IMR-90 (cell line): ENCODE data around the gene ACVRL1. TPM values are rescaled to one million over a fixed set of nuclear protein-coding genes. Genes with fewer than 3 reads are reported as not detected.

ENCODE experiments used
- ATAC-seq: fragments of 200-7000 bp; cut with Tn5 transposase; 2 replicates; pipeline ENCODE4 v1.9.1; 2020; ENCODE audit warnings: low read depth, mild to moderate bottlenecking, moderate library complexity
- BruUV-seq: library from RNA; stranded (reverse); fragments of 400-500 nt; replicated peaks from 2 replicates; lab custom pipeline; 2021; lab: Mats Ljungman, UMichigan
- CTCF ChIA-PET: fragments of 300-600 bp; formaldehyde crosslinking; extraction: SDS; loops from one replicate; lab custom pipeline; 2021; ENCODE audit warnings: antibody characterized with exemption; lab: Yijun Ruan, JAX
- POLR2A ChIA-PET: fragments of 300-600 bp; sonication (Branson Sonifier 250); formaldehyde crosslinking; loops from one replicate; lab custom pipeline; 2022; ENCODE audit warnings: antibody characterized with exemption; ENCODE audit not compliant: unreplicated experiment; lab: Charles Lee
- DNase-seq: peaks from one replicate; pipeline ENCODE4 v3.0.0; 2013
- H2AFZ ChIP-seq: replicated peaks from 2 replicates; pipeline ENCODE3; 2013; ENCODE audit warnings: low read length, mild to moderate bottlenecking; ENCODE audit not compliant: poor library complexity
- H2AK5ac ChIP-seq: 2 replicates; pipeline ENCODE4 v1.6.1; 2013; ENCODE audit warnings: low read depth, low read length, inconsistent platforms
- H2AK9ac ChIP-seq: replicated peaks from 2 replicates; pipeline ENCODE3; 2013; ENCODE audit warnings: mild to moderate bottlenecking, low read depth, low read length, moderate library complexity; ENCODE audit not compliant: poor library complexity
- H2BK120ac ChIP-seq: 2 replicates; pipeline ENCODE4 v1.6.1; 2013; ENCODE audit warnings: low read depth, low read length, inconsistent platforms
- H2BK15ac ChIP-seq: 3 replicates; pipeline ENCODE4 v1.6.1; 2013; ENCODE audit warnings: low read depth, low read length, inconsistent platforms
- H2BK20ac ChIP-seq: 2 replicates; pipeline ENCODE4 v1.6.1; 2013; ENCODE audit warnings: low read depth, mild to moderate bottlenecking, inconsistent platforms, low read length, moderate library complexity
- H2BK5ac ChIP-seq: 2 replicates; pipeline ENCODE4 v1.6.1; 2013; ENCODE audit warnings: mild to moderate bottlenecking, low read depth, low read length, inconsistent platforms; ENCODE audit not compliant: poor library complexity, severe bottlenecking
- H3K14ac ChIP-seq: replicated peaks from 2 replicates; pipeline ENCODE4 v1.6.1; 2013; ENCODE audit warnings: low read depth, low read length, inconsistent platforms
- H3K18ac ChIP-seq: 2 replicates; pipeline ENCODE4 v1.6.1; 2013; ENCODE audit warnings: low read depth, low read length, control low read depth
- H3K23ac ChIP-seq: 2 replicates; pipeline ENCODE4 v1.6.1; 2013; ENCODE audit warnings: low read depth, low read length, inconsistent platforms
- H3K27ac ChIP-seq: 2 replicates; pipeline ENCODE4 v1.5.1; 2013; ENCODE audit warnings: mild to moderate bottlenecking, control low read depth, low read length; ENCODE audit not compliant: insufficient read depth
- H3K27me3 ChIP-seq: 2 replicates; pipeline ENCODE4 v1.6.1; 2013; ENCODE audit warnings: low read length; ENCODE audit not compliant: control insufficient read depth, insufficient read depth
- H3K36me3 ChIP-seq: 2 replicates; pipeline ENCODE4 v1.6.1; 2013; ENCODE audit warnings: low read length, mixed read lengths; ENCODE audit not compliant: control insufficient read depth, insufficient read depth
- H3K4ac ChIP-seq: 2 replicates; pipeline ENCODE4 v1.6.1; 2013; ENCODE audit warnings: low read depth, low read length, inconsistent platforms
- H3K4me1 ChIP-seq: 2 replicates; pipeline ENCODE4 v1.6.1; 2013; ENCODE audit warnings: low read length, mixed read lengths; ENCODE audit not compliant: control insufficient read depth, insufficient read depth
- H3K4me2 ChIP-seq: 2 replicates; pipeline ENCODE4 v1.6.1; 2013; ENCODE audit warnings: low read depth, mild to moderate bottlenecking, control low read depth, low read length, moderate library complexity
- H3K4me3 ChIP-seq: 2 replicates; pipeline ENCODE4 v1.5.1; 2013; ENCODE audit warnings: low read depth, mild to moderate bottlenecking, control low read depth, low read length, moderate library complexity; ENCODE audit not compliant: insufficient read depth
- H3K56ac ChIP-seq: 2 replicates; pipeline ENCODE4 v1.6.1; 2013; ENCODE audit warnings: low read length, inconsistent platforms; ENCODE audit not compliant: insufficient read depth; ENCODE audit errors: extremely low read depth
- H3K79me1 ChIP-seq, 2 experiments: 2 replicates each; pipeline ENCODE4 v1.6.1; 2013; ENCODE audit warnings: low read length in 2 of 2, inconsistent platforms in 1 of 2, low read depth in 1 of 2
- H3K9ac ChIP-seq: 2 replicates; pipeline ENCODE4 v1.6.1; 2013; ENCODE audit warnings: low read depth, low read length, control low read depth
- H3K9me1 ChIP-seq: 2 replicates; pipeline ENCODE4 v1.6.1; 2013; ENCODE audit warnings: low read length, inconsistent platforms; ENCODE audit not compliant: insufficient read depth
- H3K9me3 ChIP-seq: 2 replicates; pipeline ENCODE4 v1.6.1; 2013; ENCODE audit warnings: low read length; ENCODE audit not compliant: control insufficient read depth, insufficient read depth
- H4K20me1 ChIP-seq: 2 replicates; pipeline ENCODE4 v1.6.1; 2013; ENCODE audit warnings: low read length, inconsistent platforms; ENCODE audit not compliant: insufficient read depth
- H4K5ac ChIP-seq: 2 replicates; pipeline ENCODE4 v1.6.1; 2013; ENCODE audit warnings: mild to moderate bottlenecking, low read depth, low read length, control low read depth
- H4K8ac ChIP-seq, 2 experiments: 2 replicates each; pipeline ENCODE4 v1.6.1; 2013; ENCODE audit warnings: low read depth in 2 of 2, low read length in 2 of 2, control low read depth in 1 of 2, inconsistent platforms in 1 of 2
- H4K91ac ChIP-seq: 2 replicates; pipeline ENCODE4 v1.6.1; 2013; ENCODE audit warnings: low read depth, low read length, inconsistent platforms; ENCODE audit not compliant: insufficient read depth
- FOS ChIP-seq: fragments of 150-350 bp; IDR thresholded peaks from 2 replicates; pipeline ENCODE4 v1.6.1; 2016; ENCODE audit warnings: low read depth, low read length
- MAZ ChIP-seq: IDR thresholded peaks from 2 replicates; pipeline ENCODE4 v1.6.1; 2012; ENCODE audit warnings: low read depth, mild to moderate bottlenecking, low read length, improper control_type of control experiment, moderate library complexity, borderline replicate concordance
- MXI1 ChIP-seq: IDR thresholded peaks from 2 replicates; pipeline ENCODE4 v1.6.1; 2012; ENCODE audit warnings: low read depth, mild to moderate bottlenecking, low read length, moderate library complexity, borderline replicate concordance
- RAD21 ChIP-seq: IDR thresholded peaks from 2 replicates; pipeline ENCODE4 v1.6.1; 2012; ENCODE audit warnings: low read length, improper control_type of control experiment
- RFX5 ChIP-seq: IDR thresholded peaks from 2 replicates; pipeline ENCODE4 v1.8.0; 2012; ENCODE audit warnings: low read depth, mild to moderate bottlenecking, low read length, moderate library complexity
- WGBS, 2 experiments: methylation state at CpG; one replicate each; pipeline versions ENCODE4 v1.1.5 to v1.1.7; 2013; ENCODE audit warnings: missing lambda C conversion rate in 2 of 2; ENCODE audit not compliant: insufficient read length in 1 of 2; ENCODE audit errors: extremely low coverage in 2 of 2; 5-methylcytosine and 5-hydroxymethylcytosine counted together
- dilution Hi-C: fragments of 300-500 bp; cut with HindIII; formaldehyde crosslinking; loops from one replicate; pipeline ENCODE4 v1.14.3; 2018; ENCODE audit warnings: low sequenced_read_pairs; ENCODE audit not compliant: unreplicated experiment
- in situ Hi-C: fragments of 300-500 bp; cut with MboI; formaldehyde crosslinking; loops from 3 replicates; pipeline ENCODE4 v1.14.3; 2019; ENCODE audit warnings: low sequenced_read_pairs, inconsistent platforms, mixed read lengths
- intact Hi-C: fragments of 100-400 bp; cut with micrococcal nuclease; formaldehyde crosslinking; loops from 2 replicates; pipeline ENCODE4 v1.10.0; 2022
- polyA plus RNA-seq, 3 experiments: library from polyadenylated mRNA; depleted of rRNA; stranded (reverse); fragments of >200 nt; gene quantifications; 2 replicates each; pipeline ENCODE4 v1.2.3, GENCODE V29; 2012; ENCODE audit warnings: low replicate concordance in 1 of 3
- total RNA-seq: library from RNA; depleted of rRNA; stranded (reverse); fragments of >200 nt; gene quantifications from 2 replicates; pipeline ENCODE4 v1.2.3, GENCODE V29; 2012
- TF ChIP-seq, protein P1 (sequence below): conservative IDR thresholded peaks from 2 replicates; pipeline ENCODE4 v1.5.1; 2012; ENCODE audit warnings: mild to moderate bottlenecking, low read depth, low read length, improper control_type of control experiment

The ACVRL1 gene
- total and polyA plus RNA-seq, 2 of the 4 experiments (the other 2 are of a cell fraction) = 6.4 to 7.5 TPM

DNA sequence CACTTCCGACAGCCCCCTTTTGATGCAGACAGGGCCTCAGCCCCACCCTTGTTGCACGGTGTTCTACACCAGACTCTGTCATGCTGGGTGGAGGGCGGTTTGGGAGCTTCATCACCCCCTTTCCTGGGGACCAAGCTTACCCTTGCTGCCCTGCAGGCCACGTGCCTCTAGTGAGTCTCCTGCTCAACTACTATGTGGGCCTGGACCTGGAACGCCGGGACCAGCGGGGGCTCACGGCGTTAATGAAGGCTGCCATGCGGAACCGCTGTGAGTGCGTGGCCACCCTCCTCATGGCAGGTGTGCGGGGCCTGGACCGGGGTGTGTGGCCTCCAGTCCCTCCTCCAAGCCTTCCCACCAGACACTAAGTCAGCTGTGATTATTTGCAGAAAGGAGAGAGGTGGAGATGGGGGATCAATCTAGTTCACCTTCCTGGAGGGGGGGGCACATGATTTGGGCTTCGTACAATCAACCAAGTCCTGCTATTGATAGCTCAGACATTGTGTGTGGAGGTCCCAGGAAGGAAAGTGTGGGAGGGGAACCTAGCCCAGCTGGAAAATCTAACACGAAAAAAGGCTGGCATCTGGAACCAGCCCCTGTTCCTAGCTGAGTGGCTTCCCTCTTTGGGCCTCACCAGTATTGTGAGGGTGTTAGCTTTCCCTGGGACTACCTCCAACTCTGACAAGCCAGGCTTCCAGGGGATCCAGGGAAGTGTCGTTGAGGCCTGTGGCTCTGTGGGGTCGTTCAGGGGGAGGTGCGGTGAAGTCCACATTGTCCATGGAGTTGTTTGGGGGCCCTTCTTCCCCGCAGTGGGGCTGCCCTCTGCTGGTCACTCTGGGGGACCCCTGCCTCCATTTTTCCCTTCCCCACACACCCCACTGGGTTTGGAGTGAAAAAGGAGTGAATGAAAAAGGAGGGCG lies 17.8 kb upstream of the ACVRL1 start:
- H3K27me3 ChIP-seq = no peaks in the 10 kb centered on the region
- H2AFZ ChIP-seq = peak overlapping the region; percentile 80
- H3K56ac ChIP-seq = no peak overlapping the region
- peak overlapping the region in 1 of 2 experiments; percentile 20; a peak in 1 of 4 replicates for H4K8ac ChIP-seq
- dilution Hi-C loops (no loop called here), in situ Hi-C loops (loop anchor here (5.0 kb wide), 1 partner anchor 88 kb away; no protein-coding TSS in a partner anchor), intact Hi-C loops (loop anchor here (5.0 kb wide), 1 partner anchor 133 kb away; no protein-coding TSS in a partner anchor)
- no peaks in the 10 kb centered on the region for H3K79me1 ChIP-seq
- CTCF ChIA-PET = interaction anchor here (0.6 kb wide), 1 partner anchor 93 kb away, joined by 3 read pairs; no protein-coding TSS in a partner anchor
- peak overlapping the region; percentile 40; the same call in 1 of the 2 replicates for H2BK120ac ChIP-seq
- peaks cover 6% of the 10 kb centered on the region for H3K4me1 ChIP-seq
- POLR2A ChIA-PET = interaction anchor here (0.9 kb wide), 1 partner anchor 10 kb away, joined by 22 read pairs; no protein-coding TSS in a partner anchor
- no peak overlapping the region for H2BK20ac ChIP-seq
- no peak overlapping the region; the same call in 2 of the 3 replicates for H2BK15ac ChIP-seq
- H3K14ac ChIP-seq = no peak overlapping the region
- peaks cover 2% of the 10 kb centered on the region; the same call in 1 of the 2 replicates for H3K9me1 ChIP-seq
- H2AK9ac ChIP-seq = peak overlapping the region; percentile 29
- no peak overlapping the region; the same call in 1 of the 2 replicates for H4K5ac ChIP-seq
- BruUV-seq = no TSS peak
- no peak overlapping the region for H2BK5ac ChIP-seq
- no peak overlapping the region for H3K9ac ChIP-seq
- H3K23ac ChIP-seq = no peak overlapping the region
- H3K36me3 ChIP-seq = no peaks in the 10 kb centered on the region
- 80% methylated on average over 4 of the region's 21 CpGs; no CpG with 5 or more reads in 1 of the 2 experiments for WGBS, 2 experiments
- no peaks in the 10 kb centered on the region for H4K20me1 ChIP-seq
- no peak for TF ChIP-seq FOS
- TF ChIP-seq RAD21 = 0 out of 2 replicates have a peak, but pooled peaks have one; percentile 7
- no peak for TF ChIP-seq MAZ
- no peak for TF ChIP-seq RFX5
- no peak for TF ChIP-seq MXI1
- TF ChIP-seq, protein P1, sequence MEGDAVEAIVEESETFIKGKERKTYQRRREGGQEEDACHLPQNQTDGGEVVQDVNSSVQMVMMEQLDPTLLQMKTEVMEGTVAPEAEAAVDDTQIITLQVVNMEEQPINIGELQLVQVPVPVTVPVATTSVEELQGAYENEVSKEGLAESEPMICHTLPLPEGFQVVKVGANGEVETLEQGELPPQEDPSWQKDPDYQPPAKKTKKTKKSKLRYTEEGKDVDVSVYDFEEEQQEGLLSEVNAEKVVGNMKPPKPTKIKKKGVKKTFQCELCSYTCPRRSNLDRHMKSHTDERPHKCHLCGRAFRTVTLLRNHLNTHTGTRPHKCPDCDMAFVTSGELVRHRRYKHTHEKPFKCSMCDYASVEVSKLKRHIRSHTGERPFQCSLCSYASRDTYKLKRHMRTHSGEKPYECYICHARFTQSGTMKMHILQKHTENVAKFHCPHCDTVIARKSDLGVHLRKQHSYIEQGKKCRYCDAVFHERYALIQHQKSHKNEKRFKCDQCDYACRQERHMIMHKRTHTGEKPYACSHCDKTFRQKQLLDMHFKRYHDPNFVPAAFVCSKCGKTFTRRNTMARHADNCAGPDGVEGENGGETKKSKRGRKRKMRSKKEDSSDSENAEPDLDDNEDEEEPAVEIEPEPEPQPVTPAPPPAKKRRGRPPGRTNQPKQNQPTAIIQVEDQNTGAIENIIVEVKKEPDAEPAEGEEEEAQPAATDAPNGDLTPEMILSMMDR = peak; percentile 31; the same call in 1 of the 2 replicates
- DNase-seq (no peak), ATAC-seq (no peak)
- no peak overlapping the region for H3K4me2 ChIP-seq
- no peak overlapping the region for H3K4me3 ChIP-seq
- no peak overlapping the region; the same call in 1 of the 2 replicates for H3K18ac ChIP-seq
- H3K4ac ChIP-seq = peak overlapping the region; percentile 42
- H2AK5ac ChIP-seq = peak overlapping the region; percentile 72
- H3K27ac ChIP-seq = no peak overlapping the region
- no peaks in the 10 kb centered on the region for H3K9me3 ChIP-seq
- no peak overlapping the region; the same call in 1 of the 2 replicates for H4K91ac ChIP-seq
